Measurements from ENCODE around the gene MBP. TPM values are rescaled to one million over a fixed set of nuclear protein-coding genes. Genes with fewer than 3 reads are reported as not detected.

The MBP gene
- polyA plus RNA-seq, 1 donor from 2014 or later = 3.3 TPM

DNA sequence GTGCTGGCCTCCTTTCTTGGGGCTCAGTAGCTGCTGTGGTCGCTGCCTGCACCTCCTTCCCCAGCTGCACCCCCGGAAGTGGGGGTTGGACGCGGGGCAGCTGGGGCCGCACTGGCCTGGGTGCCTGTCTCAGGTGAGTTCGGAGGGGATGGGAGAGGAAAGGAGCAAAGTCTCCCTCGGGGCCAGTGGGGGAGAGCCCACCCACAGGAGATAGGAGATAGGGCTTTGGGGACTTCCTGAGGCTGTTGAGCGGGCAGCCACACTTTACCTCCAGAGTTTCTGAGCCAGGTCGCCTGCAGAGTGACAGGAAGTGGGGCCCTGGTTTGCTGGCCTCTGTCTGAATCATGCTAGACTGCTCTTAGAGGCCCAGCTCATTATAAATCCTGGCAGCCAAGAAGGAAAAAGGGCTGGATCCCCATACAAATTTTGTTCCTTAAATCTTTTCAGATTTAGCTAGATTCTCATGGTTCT lies 8.1 kb downstream of the MBP start:
- H3F3A ChIP-seq (ENCODE audit: insufficient read depth, low read length, poor library complexity, severe bottlenecking) = no peaks in the 10 kb centered on the region
- no peaks in the 10 kb centered on the region for H3K36me3 ChIP-seq (ENCODE audit: insufficient read depth, low read length)
- no peaks in the 10 kb centered on the region for H3K9me3 ChIP-seq (ENCODE audit: low read length)
- no peaks in the 10 kb centered on the region for H3K79me2 ChIP-seq (replicated peaks; ENCODE audit: insufficient read depth, low read length)
- H3K27me3 ChIP-seq (ENCODE audit: insufficient read depth, low read depth, low read length) = peaks cover 4% of the 10 kb centered on the region
- H3K9ac ChIP-seq (ENCODE audit: low read length) = no peak overlapping the region
- no peaks in the 10 kb centered on the region for H4K20me1 ChIP-seq (ENCODE audit: insufficient read depth)
- no peak overlapping the region for H3K27ac ChIP-seq (ENCODE audit: low read length)
- no peak for TF ChIP-seq RAD21 (conservative IDR thresholded peaks at IDR 0.05)
- TF ChIP-seq EP300 (conservative IDR thresholded peaks at IDR 0.05; ENCODE audit: poor library complexity, severe bottlenecking) = no peak
- no peak for TF ChIP-seq TAF1 (IDR thresholded peaks at IDR 0.05; ENCODE audit: low read depth)
- TF ChIP-seq CTCF (IDR thresholded peaks at IDR 0.05; ENCODE audit: poor library complexity, severe bottlenecking) = no peak
- TF ChIP-seq POLR2AphosphoS5 (IDR thresholded peaks at IDR 0.05) = no peak
- TF ChIP-seq EZH2 (IDR thresholded peaks at IDR 0.05; ENCODE audit: borderline replicate concordance, insufficient read depth, low read length, poor library complexity, severe bottlenecking) = no peak
- no peak for TF ChIP-seq SMC3 (conservative IDR thresholded peaks at IDR 0.05; ENCODE audit: poor library complexity)
- no peaks in the 10 kb centered on the region for H3K9me2 ChIP-seq (ENCODE audit: insufficient read depth, low read length)
- H3K4me2 ChIP-seq (ENCODE audit: low read length) = no peak overlapping the region
- no peak overlapping the region for H2AFZ ChIP-seq (ENCODE audit: low read depth, low read length)
- H3K4me3 ChIP-seq (ENCODE audit: low read length) = no peak overlapping the region

DNA sequence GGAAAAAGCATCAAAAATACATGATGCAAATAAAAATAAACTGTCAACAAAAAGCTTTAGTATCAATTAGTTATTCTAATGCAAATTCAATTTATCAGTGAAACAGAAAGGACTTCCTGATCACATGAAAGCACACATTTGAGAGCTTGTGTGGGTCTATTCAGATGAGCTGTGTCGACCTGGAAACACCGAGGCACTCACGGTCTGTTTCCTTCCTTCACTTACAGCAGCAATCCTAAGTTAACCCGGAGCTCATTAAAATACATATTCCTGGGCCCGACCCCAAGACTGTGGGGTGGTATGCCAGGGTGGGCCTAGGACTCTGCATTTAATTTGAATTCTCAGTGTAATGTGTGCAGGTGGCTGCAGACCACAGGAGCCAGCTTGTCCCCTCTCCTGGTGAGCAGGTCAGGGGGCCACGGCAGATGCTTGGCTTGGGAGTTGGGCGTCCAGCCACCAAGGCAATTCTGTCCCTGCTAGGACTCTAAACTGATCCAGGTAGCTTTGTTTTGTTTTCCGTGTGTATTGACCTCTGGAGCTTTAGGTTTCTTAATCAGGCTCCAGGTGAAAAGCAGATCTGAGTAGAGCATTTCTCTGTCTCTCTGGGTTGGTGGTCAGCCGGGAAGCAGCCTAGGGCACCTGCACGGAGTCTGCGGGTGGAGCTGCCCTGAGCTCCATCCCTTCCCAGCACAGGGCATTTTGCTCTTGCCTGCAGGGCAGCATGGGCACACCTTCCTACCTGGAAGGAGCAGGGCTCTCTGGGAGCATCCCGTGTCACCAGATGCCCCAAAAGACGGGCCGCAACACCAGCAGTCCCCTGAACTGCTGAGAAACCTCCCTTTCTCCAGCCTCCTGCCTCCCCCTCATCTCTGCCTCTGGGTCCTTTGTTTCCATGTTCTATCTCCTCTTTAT lies 9.0 kb downstream of the MBP start:
- Histone ChIP-seq H3K27me3 (ENCODE audit: insufficient read depth, low read depth, low read length) (no peaks in the 10 kb centered on the region), H3K9me2 (ENCODE audit: insufficient read depth, low read length) (no peaks in the 10 kb centered on the region), H3K9me3 (ENCODE audit: low read length) (no peaks in the 10 kb centered on the region), H3K27ac (ENCODE audit: low read length) (no peak overlapping the region), H4K20me1 (ENCODE audit: insufficient read depth) (no peaks in the 10 kb centered on the region), H3F3A (ENCODE audit: insufficient read depth, low read length, poor library complexity, severe bottlenecking) (no peaks in the 10 kb centered on the region), H2AFZ (ENCODE audit: low read depth, low read length) (no peak overlapping the region), H3K4me2 (ENCODE audit: low read length) (no peak overlapping the region), H3K9ac (ENCODE audit: low read length) (no peak overlapping the region), H3K36me3 (ENCODE audit: insufficient read depth, low read length) (no peaks in the 10 kb centered on the region), H3K4me3 (ENCODE audit: low read length) (no peak overlapping the region), H3K79me2 (replicated peaks; ENCODE audit: insufficient read depth, low read length) (no peaks in the 10 kb centered on the region)
- TF ChIP-seq CTCF (IDR thresholded peaks at IDR 0.05; ENCODE audit: poor library complexity, severe bottlenecking) (no peak), EP300 (conservative IDR thresholded peaks at IDR 0.05; ENCODE audit: poor library complexity, severe bottlenecking) (no peak), SMC3 (conservative IDR thresholded peaks at IDR 0.05; ENCODE audit: poor library complexity) (no peak), TAF1 (IDR thresholded peaks at IDR 0.05; ENCODE audit: low read depth) (no peak), EZH2 (IDR thresholded peaks at IDR 0.05; ENCODE audit: borderline replicate concordance, insufficient read depth, low read length, poor library complexity, severe bottlenecking) (no peak), POLR2AphosphoS5 (IDR thresholded peaks at IDR 0.05) (no peak), RAD21 (conservative IDR thresholded peaks at IDR 0.05) (no peak), MXI1 (conservative IDR thresholded peaks at IDR 0.05; ENCODE audit: poor library complexity, severe bottlenecking) (no peak)
- TF ChIP-seq, protein P1, sequence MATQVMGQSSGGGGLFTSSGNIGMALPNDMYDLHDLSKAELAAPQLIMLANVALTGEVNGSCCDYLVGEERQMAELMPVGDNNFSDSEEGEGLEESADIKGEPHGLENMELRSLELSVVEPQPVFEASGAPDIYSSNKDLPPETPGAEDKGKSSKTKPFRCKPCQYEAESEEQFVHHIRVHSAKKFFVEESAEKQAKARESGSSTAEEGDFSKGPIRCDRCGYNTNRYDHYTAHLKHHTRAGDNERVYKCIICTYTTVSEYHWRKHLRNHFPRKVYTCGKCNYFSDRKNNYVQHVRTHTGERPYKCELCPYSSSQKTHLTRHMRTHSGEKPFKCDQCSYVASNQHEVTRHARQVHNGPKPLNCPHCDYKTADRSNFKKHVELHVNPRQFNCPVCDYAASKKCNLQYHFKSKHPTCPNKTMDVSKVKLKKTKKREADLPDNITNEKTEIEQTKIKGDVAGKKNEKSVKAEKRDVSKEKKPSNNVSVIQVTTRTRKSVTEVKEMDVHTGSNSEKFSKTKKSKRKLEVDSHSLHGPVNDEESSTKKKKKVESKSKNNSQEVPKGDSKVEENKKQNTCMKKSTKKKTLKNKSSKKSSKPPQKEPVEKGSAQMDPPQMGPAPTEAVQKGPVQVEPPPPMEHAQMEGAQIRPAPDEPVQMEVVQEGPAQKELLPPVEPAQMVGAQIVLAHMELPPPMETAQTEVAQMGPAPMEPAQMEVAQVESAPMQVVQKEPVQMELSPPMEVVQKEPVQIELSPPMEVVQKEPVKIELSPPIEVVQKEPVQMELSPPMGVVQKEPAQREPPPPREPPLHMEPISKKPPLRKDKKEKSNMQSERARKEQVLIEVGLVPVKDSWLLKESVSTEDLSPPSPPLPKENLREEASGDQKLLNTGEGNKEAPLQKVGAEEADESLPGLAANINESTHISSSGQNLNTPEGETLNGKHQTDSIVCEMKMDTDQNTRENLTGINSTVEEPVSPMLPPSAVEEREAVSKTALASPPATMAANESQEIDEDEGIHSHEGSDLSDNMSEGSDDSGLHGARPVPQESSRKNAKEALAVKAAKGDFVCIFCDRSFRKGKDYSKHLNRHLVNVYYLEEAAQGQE (IDR thresholded peaks at IDR 0.05; ENCODE audit: borderline replicate concordance) = no peak

All from neural cell (in vitro differentiated cells).